ENCODE results near the gene MFF.

GRCh38 chr2:227402321-227402720 is 77.3 kb downstream of the MFF start:
- no peak for TF ChIP-seq CTCF (IDR thresholded peaks at IDR 0.05; ENCODE audit: low read depth, low read length)
- no peak for TF ChIP-seq EZH2phosphoT487 (IDR thresholded peaks at IDR 0.05; ENCODE audit: low read depth)

Data from OCI-LY3 (cell line).